Fibroblast of gingiva (primary cell): ENCODE data around the gene NGEF.

Experiments
- DNase-seq: peaks from one replicate; pipeline ENCODE4 v3.0.0-alpha.2; 2011; ENCODE audit warnings: low read depth

NGEF gene

DNA sequence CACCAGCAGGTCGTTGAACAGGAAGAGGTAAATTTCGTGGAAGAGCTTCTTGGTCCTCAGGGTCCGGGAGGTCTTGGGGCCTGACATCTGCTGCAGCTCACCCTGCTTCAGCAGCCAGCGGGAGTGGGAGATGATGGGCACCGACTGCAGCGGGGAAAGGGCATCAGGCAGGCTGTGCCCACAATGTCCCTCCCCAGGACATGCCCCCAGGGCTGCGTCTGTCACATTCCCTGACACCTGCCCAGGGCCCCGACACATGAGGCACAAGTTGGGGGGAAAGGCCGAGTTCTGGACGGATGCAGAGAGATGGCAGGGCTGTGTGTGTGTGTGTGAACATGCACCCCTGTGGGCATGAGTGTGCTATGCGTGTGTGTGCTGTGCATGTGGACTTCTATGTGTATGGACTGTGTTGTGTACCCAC is 129.0 kb downstream of the NGEF start:
- DNase-seq, result no peak

DNA sequence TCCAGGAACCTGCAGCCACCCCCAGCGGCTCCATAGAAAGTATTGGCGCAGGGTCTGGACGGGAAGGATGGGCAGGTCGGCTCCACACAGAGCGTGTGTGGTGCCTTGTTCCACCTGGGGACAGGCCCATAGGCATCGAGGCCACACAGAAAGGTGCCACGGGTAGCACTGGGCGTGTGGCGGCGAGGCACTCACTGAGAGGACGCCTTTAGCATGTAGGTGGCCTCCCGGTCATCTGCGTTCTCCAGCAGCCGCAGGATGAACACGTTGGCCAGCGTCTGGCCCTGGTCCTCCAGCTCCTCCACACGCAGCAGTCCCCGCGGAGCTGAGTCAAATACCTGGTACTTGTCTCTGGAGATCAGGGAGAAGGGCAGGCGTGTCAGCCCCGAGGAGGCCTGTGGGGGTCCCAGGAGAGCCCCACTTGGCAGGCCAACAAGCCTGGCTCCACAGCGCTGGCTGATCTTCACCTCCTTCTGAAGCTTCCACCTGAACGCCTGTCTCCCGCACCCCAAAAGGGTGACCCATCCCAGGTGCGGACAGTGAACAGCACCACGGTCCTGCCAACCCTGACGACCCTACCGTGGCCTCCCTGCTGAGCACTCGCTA is 129.8 kb downstream of the NGEF start:
- DNase-seq, result no peak

DNA sequence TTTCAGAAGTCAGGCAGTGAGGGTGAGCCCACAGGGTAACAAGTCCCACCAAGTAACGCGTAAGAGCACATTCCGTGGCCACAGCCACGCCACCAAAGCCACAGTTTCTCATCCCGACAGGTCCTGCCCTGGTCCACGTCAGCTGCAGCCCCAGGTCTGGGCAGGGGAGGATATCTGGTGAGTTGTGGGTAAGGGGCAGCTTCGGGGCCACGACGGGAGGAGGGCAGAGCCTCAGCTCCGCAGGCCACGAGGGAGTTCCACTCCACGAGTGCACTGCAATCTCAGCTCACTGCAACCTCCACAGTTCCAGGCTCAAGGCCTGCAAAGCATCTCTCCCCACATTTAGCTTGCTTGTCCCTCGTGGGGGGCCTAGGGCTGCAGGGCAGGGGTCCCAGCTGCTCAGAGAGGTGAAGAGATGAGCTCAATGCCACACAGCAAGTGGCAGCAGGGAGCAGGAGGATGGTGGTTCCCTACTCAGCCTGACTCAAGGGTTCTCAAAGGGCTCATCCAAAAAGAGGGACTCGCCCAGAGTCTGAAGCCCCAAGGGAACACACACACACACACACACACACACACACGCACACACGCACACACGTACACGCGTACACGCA is 130.4 kb downstream of the NGEF start:
- no peak for DNase-seq

DNA sequence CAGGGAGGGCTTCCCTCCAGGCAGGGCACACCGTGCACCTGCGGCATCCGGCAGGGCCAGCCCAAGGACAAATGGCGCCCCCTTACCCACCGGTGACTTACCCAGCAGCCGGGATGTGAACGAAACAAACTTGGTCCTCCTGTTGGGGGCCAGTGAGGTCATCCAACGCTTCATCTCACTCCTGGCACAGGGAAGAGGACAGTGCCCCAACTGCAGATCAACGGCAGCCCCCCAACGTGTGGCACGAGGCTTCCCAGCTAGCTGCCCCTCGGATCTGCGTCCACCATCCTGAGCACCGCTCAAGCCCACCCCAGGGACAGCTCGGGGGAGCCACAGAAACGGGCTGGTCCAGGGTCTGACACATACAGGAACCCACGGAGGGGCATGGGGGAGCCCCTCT is 131.0 kb downstream of the NGEF start:
- no peak for DNase-seq

DNA sequence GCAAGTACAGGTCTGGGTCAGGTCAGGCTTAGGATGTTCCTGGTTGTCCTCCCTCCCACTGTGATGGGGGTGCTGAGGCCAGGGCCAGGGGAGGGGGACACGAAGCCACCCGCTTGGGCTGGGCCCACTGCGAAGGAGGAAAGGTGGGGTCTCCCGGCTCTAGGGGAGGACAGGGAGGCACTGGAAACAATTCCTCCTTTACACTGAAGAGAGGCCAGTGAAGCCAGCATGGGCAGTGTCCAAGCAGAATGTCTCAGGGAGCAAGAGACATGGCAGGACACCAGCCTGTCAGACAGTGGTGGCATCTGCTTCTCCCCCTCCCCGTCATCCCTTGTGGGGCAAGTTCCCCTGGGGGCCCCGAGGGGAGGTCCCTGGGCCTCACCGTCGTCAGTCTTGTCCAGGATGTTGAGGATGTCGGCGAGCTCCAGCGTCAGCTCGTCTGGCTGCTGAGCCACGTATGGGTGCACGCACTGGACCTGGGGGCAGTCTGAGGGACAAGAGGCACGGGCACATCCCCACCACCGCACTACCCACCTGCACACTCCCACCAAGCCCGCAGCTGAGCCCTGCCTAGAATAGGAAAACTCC is 132.2 kb downstream of the NGEF start:
- no peak for DNase-seq

DNA sequence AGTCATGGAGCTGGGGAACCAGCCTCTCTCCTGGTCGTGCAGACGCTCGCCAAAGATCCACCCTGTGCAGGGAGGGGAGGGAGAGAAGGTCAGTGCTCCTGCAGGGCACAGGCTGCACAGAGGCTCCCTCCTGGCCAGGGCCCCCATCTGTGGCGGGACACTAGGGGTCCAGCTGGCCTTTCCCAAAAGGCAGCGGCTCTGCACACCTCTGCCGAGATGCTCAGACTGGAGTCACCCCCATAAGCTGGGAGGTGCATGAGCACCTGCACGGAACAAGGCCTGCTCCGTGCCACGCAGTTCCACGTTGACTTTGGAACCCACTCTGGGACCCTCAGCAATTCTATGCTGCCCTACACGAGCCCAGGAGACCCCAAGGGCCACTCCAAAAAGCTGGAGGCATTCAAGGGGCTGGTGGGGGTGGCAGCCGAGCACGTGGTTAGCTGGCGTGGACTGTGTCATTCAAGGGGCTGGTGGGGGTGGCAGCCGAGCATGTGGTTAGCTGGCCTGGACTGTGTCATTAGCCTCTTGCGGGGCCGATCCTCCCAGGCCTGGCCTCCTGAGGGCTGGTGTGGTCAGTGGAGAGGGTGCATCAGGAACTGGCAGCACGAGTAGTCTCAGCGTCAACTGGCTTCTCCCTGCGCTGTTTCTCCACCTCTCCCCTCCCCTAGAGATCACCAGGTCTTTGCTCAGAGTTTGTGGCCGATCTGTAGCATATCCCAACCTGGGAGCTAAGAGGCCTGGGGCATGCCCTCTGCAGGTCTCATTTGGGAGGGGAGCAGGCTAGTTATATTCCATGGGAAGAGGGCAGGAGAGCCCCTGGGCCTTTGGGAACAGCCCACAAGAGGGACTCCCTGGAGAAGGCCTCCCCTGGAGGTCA is 133.2 kb downstream of the NGEF start:
- no peak for DNase-seq

DNA sequence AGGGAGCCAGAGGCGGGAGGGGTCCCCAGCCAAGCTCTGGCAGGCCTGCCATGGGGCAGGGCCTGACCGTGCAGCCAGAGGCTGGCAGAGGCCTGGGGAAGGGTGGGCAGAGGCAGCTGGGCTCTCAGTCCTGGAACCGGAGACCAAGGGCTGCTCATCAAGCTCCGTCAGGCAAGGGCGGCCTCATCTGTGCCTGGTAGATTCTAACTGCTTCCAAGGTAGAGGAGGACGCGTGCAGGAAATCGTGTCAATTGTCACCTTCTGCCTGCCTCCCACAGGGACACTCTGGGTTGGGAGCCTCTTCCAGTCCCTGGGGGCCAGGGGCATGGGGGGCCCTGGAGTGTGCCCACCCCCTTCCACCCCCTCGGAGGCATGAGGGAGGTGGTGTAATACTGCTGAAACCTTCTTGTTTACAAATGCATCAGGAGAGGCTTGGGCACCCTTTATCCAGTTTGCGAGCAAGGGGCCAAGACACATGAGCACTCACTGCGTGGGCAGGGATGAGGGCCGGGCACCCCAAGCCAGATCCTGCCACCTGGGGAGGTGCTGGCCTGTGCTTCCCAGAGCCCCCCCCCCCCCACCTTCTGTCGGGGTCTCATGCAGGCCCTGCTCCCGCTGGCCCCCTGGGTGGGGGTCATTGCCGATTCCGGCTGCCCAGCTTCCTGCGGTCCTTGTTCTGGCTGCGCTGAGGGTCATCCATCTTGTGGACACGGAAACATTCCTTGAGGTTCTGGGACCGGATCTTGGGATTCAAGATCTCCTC is 134.0 kb downstream of the NGEF start:
- no peak for DNase-seq

DNA sequence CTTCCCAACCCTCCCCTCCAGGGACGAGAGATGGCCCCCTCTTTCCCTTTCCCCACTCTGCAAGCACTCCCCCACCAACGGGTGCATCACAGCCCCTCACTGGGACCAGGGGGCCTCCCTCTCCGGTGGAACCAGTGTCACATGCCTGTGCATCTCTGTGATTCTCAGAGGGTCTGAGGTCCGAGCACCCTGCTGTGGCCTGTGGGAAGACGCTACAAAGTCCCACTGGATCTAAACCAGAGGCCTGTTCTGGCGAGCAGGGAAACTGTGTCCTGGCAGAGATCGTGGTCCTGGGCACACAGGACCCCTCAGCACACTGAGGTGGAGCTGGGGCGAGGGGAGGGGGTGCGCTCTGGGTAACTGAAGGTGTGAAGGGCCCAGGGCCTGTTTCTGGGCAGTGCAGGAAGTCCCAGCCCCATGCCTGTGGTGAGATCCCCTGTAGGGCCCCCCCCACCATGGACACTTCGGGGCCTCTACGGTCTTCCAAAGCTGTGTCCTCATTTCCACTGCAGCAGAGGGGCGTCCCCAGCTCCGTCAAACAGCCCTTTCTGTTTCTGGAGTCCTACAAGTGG is 135.0 kb downstream of the NGEF start:
- DNase-seq, result no peak

DNA sequence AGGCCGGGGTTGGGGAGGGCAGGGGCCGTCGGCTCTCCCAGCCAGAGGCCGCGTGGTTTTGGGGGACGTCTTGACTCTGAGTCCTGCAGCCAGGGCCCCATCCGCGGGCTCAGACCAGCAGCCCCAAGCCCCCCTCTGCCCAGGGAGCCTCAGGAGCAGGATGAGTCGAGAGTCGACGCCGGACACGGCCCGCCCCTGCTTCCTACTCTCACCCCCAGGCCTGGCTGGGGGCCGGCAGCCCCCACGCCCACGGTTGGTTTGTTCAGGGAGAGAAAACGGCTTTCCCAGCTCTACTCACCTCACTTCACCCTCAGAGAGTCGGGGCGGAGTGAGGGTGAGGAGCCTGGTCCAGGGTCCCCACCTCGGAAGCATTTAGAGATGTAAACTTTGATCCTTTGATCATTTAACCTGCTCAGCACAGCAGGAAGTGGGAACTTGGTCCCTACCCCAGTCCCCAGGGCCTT is 136.0 kb downstream of the NGEF start:
- DNase-seq, result no peak

DNA sequence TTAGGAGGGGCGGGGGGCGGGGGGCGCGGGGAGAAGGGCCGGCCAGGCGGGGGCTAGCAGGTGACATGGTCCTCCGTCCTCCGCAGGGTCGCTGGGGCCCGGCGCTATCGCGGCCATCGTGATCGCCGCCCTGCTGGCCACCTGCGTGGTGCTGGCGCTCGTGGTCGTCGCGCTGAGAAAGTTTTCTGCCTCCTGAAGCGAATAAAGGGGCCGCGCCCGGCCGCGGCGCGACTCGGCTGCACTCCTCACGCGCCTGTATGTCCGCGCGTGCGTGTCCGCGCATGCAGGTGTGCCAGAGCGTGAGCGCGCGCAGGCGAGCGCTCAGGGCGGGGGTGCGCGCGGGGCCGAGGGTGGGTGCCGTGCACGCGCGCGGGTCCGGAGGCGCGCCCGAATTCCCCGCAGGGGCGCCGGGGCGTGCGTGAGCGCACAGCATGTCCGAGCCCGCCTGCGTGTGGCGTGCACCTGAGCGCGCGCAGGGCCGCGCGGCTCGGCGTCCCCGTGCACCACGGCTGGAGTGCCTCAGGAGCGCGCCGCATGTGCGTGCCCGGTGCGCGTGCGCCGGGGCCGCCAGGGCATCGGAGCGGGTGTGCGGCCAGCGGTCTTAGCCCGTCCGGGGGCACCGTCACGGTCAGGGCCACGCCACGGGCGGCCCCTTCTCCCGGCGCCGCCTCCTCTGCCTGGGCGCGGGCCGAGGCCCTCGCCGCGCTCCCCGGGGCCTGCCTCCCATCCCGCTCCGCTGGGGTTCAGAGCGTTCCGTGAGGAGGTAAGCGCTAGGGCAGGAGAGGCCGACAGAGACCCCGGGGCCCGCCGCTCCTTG is 136.7 kb downstream of the NGEF start:
- DNase-seq, result no peak

DNA sequence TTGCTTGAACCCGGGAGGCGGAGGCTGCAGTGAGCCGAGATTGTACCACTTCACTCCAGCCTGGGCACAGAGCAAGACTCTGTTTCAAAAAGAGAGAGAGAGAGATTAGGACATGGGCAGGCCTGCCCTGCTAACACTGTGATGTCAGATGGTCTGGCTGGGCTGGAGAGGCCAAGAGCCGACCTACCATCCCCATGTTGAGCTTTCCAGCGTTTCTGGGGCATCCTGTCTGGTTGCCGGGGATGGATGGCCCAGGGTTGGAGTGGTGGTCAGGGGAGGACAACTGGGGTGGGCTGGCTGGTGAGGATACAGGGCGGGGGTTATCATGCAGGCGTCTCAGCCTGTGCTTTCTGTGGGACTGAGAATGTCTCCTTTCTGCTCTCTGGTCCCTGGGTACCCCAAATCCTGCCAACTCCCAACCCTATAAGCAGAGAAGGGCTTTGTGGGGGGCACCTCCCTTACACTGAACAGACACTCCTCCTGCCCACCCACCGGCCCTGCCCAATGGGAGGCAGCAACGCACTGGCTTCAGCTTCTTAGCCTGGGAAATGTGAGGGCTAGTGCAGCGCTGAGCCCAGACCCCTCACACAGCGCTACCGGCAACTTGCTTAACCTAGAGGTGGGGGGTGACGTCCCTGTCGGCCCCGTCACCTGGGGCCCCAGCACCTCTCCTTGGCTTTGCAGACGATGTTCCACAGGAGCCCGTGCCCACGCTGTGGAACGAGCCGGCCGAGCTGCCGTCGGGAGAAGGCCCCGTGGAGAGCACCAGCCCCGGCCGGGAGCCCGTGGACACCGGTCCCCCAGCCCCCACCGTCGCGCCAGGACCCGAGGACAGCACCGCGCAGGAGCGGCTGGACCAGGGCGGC is 137.6 kb downstream of the NGEF start:
- no peak for DNase-seq

DNA sequence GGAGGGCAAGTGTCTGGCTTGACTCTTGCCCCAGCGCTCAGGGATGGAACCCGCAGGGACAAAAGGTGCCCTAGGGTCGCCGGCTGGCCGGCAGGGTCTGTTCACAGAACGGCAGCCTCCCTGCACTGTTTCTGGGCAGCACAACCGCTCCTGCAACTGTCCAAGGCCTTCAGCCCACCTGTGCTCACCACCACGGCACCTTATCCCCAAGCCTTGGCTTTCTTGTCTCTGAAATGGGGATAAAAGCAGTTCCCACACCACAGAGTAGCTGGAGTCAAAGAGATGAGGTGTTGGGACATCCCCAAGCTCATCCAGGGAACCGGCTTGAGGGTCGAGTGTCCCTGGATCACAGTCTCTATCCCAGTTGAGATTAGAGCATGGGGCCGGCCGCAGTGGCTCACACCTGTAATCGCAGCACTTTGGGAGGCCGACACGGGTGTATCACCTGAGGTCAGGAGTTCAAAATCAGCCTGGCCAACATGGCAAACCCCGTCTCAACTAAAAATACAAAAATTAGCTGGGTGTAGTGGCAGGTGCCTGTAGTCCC is 138.3 kb downstream of the NGEF start:
- DNase-seq, result no peak

DNA sequence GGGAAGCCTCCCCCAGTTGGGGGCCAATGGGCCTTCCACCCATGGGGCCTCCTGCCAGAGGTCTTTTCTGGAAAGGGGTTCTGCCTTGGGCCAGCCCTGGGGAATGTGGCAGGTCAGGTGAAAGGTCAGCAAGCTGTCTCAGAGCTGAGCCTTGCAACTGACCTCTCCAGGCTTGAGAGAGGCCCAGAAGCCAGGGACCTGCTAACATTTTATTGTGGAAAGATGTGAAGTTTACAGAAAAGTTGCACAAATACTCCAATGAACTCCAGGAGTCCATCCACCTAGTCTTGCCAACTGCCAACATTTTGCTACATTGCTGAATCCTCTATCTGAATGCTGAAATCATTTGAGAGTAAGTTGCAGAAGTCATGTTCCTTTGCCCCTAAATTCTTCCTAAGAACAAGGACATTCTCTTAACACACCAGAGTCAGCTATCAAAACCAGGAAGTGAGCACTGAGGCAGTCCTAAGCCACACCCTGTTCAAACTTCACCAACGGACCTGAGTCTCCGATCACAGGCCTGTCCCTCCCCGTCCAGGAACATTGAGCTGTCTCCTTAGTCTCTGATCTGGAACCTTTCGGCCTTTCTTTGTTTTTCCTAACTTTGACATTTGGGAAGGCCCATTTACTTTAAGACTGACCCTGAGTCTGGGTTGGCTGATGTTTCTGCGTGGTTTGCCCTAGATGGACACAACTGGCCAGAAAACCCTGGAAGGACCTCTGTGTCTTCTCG is 139.0 kb downstream of the NGEF start:
- DNase-seq, result no peak

DNA sequence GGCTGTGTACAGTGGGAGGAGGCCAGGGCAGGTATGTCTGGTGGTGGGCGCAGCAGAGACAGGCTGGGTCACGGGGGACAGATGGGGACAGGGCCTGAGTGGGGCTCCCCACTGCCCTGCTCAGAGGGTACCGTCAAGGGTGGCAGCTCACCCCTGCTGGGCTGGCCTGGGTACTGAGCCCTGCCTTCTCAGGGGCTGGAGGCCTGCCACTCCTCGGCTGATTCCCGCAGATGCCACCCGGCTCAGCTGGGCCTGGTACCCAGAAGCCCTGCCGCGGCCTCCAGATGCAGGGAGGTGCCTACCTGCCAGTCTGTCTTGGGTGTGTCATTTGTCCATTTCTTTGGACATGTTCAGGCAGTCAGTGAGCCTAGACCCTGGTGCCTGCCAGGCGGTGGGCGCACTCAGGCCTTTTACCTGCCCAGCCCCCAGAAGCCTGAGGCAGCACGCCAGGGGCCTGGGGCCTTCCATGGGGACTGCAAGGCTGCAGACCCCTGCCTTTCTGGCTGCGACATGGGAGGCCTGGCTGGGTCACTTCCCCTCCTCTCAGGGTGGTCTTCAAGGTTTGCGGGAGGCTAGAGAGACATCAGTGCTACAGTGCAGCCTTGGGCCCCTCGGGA is 139.7 kb downstream of the NGEF start:
- no peak for DNase-seq

DNA sequence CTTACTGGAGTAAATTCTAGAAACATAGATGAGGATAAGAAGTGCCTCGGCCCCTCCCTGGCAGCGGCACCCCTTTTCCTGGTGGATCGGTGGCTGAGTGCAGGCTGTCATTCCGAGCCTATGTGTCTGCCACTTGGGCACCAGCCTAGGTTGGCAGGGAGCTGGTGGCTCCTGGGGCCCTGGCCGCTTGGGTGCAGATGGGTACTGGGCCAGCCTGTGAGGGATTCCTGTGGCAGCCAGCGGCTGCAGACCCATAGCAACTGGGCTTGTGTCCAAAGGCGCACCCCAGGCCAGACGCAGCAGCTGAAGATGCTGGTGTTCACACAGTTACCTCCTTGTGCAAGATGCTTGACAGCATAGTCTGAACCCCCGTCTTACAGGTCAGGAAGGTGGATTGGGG is 140.2 kb downstream of the NGEF start:
- no peak for DNase-seq

DNA sequence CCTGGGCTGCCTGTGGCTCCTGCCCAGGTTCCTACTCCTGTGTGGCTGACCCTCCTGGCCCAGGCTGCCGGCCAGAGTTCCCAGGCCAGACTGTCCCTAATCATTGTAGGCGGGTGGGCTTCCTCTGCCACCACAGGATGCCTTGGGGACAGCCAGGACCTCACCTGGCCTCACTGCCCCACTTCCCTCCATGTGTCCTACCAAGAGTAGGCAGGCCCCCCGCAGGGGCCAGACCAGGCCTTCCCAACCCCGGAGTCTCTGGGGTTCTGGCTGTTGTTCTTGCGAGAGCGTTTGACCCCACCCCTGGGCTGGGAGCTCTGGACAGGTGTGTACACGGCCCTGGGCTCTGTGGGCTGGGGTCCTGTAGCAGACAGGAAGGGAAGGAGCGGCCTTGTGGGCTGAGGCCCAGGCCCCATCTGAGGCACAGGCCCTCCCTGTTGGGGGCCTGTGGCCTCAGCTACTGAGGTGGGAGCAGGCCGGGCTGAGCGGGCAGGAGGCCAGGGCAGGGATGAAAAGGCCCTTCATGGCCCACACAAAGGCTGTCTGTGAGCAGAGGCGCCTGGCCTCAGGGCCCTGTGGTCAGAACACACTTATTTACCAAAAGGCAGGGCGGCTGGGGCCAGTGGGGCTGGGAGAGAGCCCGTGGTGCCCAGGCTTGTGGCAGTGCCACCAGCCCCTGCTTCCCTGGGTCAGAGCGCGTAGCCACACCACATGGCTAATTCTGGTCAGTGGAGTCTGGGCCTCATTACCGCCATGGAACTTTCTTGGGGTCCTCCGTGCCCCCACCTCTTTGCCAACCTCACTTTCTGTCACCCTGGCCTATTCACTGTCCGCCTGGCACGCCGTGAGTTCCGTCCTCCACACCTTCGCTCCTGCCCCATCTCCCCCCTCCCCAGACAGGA is 141.0 kb downstream of the NGEF start:
- DNase-seq, result no peak

DNA sequence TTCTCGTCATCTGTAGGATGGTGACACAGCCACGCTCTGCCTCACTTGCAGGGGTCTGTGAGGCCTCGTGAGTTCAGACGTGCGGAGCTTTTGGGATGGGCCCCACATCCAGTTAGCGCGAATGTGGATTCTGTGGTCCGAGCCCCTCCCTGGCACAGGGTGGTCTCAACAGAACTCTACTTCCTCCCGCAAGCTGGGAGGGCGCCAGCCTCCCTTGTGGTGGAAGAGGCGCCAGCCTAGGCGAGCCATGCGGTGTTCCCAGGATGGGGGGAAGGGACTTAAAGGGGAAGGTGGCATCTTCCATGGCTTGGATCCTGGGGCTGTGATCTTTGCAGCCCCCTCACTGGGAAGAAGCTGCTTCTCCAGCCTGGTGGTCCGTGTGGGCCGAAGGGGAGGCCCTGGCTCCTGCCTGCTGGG is 141.6 kb downstream of the NGEF start:
- no peak for DNase-seq
